BJ (cell line): ENCODE measurements around the gene CDC5L. TPM values are rescaled to one million over a fixed set of nuclear protein-coding genes. Genes with fewer than 3 reads are reported as not detected.

Experiments
- CTCF ChIA-PET: fragments of 350-600 bp; formaldehyde crosslinking; extraction: SDS; loops from one replicate; lab custom pipeline; 2021; ENCODE audit warnings: antibody characterized with exemption, inconsistent platforms; lab: Yijun Ruan, JAX
- POLR2A ChIA-PET: fragments of 300-600 bp; sonication (Branson Sonifier 250); formaldehyde crosslinking; extraction: SDS; loops from one replicate; lab custom pipeline; 2021; ENCODE audit warnings: antibody characterized with exemption; lab: Charles Lee
- DNase-seq: peaks from one replicate; pipeline ENCODE4 v3.0.0-alpha.2; 2011; ENCODE audit warnings: low read depth
- H3K27me3 ChIP-seq: 2 replicates; pipeline ENCODE4 v1.6.0; 2011; ENCODE audit warnings: low read length; ENCODE audit not compliant: control insufficient read depth, insufficient read depth
- H3K36me3 ChIP-seq: 2 replicates; pipeline ENCODE4 v1.5.1; 2011; ENCODE audit warnings: low read length; ENCODE audit not compliant: control insufficient read depth, insufficient read depth
- H3K4me3 ChIP-seq: 2 replicates; pipeline ENCODE4 v1.5.1; 2011; ENCODE audit warnings: low read depth, mild to moderate bottlenecking, control low read depth, low read length
- polyA plus RNA-seq: library from polyadenylated mRNA; depleted of rRNA; stranded (reverse); fragments of >200 nt; gene quantifications from 2 replicates; pipeline ENCODE4 v1.2.3, GENCODE V29; 2011
- TF ChIP-seq, protein P1 (sequence below): IDR thresholded peaks from 2 replicates; pipeline ENCODE4 v1.5.1; 2011; ENCODE audit warnings: low read depth, mild to moderate bottlenecking, control low read depth, inconsistent platforms, low read length, moderate library complexity; ENCODE audit not compliant: insufficient read depth

The CDC5L gene
- polyA plus RNA-seq, 1 experiment = 7.6 TPM

DNA sequence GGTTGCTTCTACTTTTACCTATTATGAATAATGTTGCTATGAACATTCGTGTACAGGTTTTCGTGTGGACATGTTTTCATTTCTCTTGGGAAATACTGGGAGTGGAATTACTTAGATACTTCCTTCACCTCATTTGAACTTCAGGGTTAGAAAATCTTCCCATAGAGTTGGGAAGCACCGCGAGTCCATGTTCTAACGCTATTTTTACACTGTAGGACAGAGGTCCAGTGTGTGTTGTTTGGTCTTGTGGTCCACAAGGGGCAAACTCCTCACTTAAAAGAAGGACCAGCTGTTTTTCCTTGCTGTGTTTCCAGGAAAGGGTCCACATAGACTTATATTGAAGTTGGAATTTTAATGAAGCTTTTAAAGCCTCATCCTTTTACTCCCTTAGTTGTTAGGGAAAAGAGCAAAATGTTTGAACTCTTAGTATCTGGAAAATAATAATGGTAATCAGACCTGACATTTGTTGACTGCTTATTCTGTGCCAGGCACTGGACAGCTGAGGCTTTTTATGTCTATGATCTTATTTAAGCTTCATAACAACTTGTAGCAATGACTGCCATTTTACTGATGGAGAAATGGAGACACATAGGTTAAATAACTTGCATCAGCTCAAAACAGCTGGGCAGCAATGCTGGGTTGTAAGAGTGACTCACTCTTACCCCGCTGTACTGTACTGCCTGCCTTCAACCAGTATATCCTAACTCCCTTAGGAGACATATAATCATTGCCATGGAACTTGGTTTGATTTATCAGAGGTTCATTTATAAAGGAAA, 52.0 kb downstream of the CDC5L start:
- TF ChIP-seq, protein P1, sequence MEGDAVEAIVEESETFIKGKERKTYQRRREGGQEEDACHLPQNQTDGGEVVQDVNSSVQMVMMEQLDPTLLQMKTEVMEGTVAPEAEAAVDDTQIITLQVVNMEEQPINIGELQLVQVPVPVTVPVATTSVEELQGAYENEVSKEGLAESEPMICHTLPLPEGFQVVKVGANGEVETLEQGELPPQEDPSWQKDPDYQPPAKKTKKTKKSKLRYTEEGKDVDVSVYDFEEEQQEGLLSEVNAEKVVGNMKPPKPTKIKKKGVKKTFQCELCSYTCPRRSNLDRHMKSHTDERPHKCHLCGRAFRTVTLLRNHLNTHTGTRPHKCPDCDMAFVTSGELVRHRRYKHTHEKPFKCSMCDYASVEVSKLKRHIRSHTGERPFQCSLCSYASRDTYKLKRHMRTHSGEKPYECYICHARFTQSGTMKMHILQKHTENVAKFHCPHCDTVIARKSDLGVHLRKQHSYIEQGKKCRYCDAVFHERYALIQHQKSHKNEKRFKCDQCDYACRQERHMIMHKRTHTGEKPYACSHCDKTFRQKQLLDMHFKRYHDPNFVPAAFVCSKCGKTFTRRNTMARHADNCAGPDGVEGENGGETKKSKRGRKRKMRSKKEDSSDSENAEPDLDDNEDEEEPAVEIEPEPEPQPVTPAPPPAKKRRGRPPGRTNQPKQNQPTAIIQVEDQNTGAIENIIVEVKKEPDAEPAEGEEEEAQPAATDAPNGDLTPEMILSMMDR = no peak
- CTCF ChIA-PET = interaction anchor here (1.1 to 2.2 kb wide), 4 partner anchors 8 to 30 kb away, joined by 3 to 10 read pairs (median 6); no protein-coding TSS in a partner anchor
- Histone ChIP-seq H3K27me3 (no peaks in the 10 kb centered on the region), H3K4me3 (no peak overlapping the region), H3K36me3 (0 out of 2 replicates have a peak, but pooled peaks cover 2% of the 10 kb centered on the region)
- DNase-seq = no peak
- POLR2A ChIA-PET = no interaction called here

DNA sequence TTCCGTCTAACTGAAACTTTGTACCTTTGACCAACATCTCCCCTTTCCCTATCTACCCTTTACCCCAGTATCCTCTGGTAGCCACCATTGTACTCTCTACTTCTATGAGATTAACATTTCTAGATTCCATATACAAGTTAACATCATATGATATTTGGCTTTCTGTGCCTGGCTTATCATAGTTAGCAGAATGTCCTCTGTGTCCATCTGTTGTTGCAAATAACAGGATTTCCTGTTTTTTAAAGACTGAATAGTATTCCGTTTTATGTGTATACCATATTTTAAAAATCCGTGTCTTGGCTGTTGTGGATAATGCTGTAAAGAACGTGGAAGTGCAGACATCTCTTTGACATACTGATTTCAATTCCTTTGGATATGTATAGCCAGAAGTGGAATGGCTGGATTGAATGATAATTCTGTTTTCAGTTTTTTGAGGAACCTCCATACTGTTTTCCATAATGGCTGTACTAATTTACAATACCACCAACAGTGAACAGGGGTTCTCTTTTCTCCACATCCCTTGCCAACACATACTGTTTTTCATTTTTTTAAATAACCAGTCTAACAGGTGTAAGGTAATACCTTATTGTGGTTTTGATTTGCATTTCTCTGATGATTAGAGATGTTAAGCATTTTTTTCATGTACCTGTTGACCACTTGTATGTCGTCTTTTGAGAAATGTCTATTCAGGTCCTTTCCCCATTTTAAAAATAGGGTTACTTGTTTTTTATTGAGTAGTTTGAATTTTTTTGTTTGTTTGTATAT, 53.8 kb downstream of the CDC5L start:
- ChIA-PET CTCF (interaction anchor here (1.8 to 2.2 kb wide), 2 partner anchors 10 to 12 kb away, joined by 6 to 10 read pairs; no protein-coding TSS in a partner anchor), POLR2A (no interaction called here)
- no peak for DNase-seq
- Histone ChIP-seq H3K4me3 (no peak overlapping the region), H3K36me3 (0 out of 2 replicates have a peak, but pooled peaks cover 2% of the 10 kb centered on the region), H3K27me3 (no peaks in the 10 kb centered on the region)
- TF ChIP-seq, protein P1 = no peak

DNA sequence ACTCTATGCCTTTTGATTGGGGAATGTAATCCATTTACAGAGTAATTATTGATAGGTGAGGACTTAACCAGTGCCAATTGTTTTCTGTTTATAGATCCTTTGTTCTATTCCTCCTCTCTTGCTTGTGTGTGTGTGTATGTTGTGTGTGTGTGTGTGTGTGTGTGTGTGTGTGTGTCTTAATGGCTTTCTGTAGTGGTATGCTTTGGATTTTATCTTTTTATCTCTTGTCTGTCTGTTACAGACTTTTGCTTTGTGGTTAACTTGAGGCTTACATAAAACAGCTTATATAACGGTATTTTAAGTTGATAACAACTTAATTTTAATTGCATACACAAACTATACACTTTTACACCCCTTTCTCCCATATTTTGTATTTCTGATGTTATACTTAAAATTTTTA, 54.7 kb downstream of the CDC5L start:
- CTCF ChIA-PET = interaction anchor here (0.6 to 3.5 kb wide), 2 partner anchors 10 to 696 kb away, joined by 3 to 18 read pairs; no protein-coding TSS in a partner anchor
- Histone ChIP-seq H3K36me3 (0 out of 2 replicates have a peak, but pooled peaks cover 2% of the 10 kb centered on the region), H3K27me3 (no peaks in the 10 kb centered on the region), H3K4me3 (no peak overlapping the region)
- TF ChIP-seq, protein P1 = no peak
- DNase-seq = no peak
- POLR2A ChIA-PET = no interaction called here

DNA sequence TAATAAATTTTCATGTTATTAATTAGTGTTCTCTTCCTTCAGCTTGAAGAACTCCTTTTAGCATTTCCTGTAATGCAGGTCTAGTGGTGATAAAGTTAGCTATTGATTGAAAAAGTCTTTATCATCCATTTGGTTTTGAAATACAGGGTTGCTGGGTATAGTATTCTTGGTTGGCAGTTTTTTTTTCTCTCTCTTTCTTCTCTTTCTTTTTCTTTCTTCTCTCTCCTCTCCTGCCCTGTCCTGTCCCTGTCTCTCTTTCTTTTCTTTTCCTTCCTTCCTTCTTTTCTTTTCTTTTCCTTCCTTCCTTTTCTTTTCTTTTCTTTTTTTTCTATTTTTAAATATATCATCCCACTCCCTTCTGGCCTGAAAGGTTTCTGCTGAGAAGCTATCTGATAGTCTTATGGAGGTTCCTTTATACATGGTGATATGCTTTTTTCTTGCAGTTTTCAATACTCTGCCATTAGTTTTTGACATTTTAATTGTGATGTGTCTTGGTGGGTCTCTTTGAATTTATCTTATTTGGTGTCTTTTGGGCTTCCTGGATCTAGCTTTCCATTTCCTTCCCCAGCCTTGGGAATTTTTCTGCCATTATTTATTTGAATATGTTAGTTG, 55.4 kb downstream of the CDC5L start:
- Histone ChIP-seq H3K36me3 (0 out of 2 replicates have a peak, but pooled peaks cover 2% of the 10 kb centered on the region), H3K27me3 (no peaks in the 10 kb centered on the region), H3K4me3 (no peak overlapping the region)
- no peak for DNase-seq
- ChIA-PET POLR2A (no interaction called here), CTCF (interaction anchor here (0.6 to 3.5 kb wide), 3 partner anchors 10 to 696 kb away, joined by 3 to 18 read pairs (median 5); no protein-coding TSS in a partner anchor)
- TF ChIP-seq, protein P1 = no peak
